HUDEP-2 (cell line): ENCODE measurements around the gene SYT11.

Experiments
- DNase-seq, 76 experiments: peaks; one replicate each; lab custom pipeline; 2025; ENCODE audit not compliant: unreplicated experiment in 76 of 76; lab: John Stamatoyannopoulos, UW

Gene SYT11

GRCh38 chr1:155932487-155932886 is 73.1 kb downstream of the SYT11 start:
- DNase-seq: no peak

GRCh38 chr1:155933591-155934096 is 74.3 kb downstream of the SYT11 start:
- DNase-seq: no peak

- peak in 75 of 76 experiments; percentile 47 to 97 (median 91) for DNase-seq
Measured at GRCh38 chr1:155934097-155934935, 74.9 kb downstream of the SYT11 start, which contains the start of gene KHDC4. Gene KHDC4 (minus strand): TSS chr1:155934413. CDS start chr1:155934373, 40 bp downstream.
